A375 (cell line): ENCODE results near the gene PARD6B. TPM values are rescaled to one million over a fixed set of nuclear protein-coding genes. Genes with fewer than 3 reads are reported as not detected.

Experiments used
- total RNA-seq: library from RNA; depleted of rRNA; stranded (reverse); fragments of >200 nt; shearing (Covaris generic); gene quantifications from 2 replicates; pipeline ENCODE4 v1.2.3, GENCODE V29; 2014; rRNA removed

The PARD6B gene, protein sequence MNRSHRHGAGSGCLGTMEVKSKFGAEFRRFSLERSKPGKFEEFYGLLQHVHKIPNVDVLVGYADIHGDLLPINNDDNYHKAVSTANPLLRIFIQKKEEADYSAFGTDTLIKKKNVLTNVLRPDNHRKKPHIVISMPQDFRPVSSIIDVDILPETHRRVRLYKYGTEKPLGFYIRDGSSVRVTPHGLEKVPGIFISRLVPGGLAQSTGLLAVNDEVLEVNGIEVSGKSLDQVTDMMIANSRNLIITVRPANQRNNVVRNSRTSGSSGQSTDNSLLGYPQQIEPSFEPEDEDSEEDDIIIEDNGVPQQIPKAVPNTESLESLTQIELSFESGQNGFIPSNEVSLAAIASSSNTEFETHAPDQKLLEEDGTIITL
- total RNA-seq, result 2.4 and 2.9 TPM in 2 replicates

DNA sequence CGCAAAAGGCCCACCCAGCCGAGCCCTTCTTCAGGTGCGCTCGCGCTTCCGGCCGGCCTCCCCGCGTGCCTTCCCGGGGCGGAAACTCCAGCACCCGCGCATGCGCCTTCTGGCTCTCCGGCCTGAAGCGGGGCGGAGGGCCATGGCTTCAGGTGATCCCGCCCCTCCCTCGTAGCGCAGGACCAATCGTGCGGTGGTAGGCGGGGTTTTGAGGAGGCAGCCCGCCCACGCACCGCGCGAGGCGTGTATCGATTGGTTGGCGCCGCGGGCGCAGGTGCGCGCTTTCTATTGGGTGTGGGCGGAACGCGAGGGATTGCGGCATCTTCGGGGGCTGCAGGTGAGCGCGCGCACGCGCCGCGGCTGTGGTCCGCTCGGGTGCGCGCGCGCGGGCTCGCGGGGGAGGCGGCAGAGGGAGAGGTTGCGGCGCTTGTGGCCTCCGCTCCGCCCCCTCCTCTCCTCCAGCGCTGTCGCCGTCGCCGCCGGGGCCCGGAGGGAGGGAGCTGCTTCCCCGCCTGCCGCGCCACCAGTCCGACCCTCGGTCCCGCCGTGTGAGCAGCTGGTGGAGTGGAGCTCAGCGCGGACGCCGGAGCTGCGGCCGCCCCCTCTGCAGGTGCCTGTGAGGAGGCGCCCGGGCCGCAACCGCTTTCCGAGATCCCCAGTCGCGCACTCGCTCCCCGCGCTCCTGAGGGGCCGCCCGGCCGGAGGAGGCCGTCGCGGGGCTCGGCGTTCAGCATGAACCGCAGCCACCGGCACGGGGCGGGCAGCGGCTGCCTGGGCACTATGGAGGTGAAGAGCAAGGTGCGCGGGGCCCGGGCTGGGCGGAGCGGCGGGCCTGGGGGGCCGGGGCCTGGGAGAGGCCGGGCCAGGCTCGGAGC, at the start of gene PARD6B:
Gene PARD6B, plus strand, starts transcription at position 526 of the 875 bp plus-strand sequence. Its CDS starts 207 bp downstream, at position 733.

DNA sequence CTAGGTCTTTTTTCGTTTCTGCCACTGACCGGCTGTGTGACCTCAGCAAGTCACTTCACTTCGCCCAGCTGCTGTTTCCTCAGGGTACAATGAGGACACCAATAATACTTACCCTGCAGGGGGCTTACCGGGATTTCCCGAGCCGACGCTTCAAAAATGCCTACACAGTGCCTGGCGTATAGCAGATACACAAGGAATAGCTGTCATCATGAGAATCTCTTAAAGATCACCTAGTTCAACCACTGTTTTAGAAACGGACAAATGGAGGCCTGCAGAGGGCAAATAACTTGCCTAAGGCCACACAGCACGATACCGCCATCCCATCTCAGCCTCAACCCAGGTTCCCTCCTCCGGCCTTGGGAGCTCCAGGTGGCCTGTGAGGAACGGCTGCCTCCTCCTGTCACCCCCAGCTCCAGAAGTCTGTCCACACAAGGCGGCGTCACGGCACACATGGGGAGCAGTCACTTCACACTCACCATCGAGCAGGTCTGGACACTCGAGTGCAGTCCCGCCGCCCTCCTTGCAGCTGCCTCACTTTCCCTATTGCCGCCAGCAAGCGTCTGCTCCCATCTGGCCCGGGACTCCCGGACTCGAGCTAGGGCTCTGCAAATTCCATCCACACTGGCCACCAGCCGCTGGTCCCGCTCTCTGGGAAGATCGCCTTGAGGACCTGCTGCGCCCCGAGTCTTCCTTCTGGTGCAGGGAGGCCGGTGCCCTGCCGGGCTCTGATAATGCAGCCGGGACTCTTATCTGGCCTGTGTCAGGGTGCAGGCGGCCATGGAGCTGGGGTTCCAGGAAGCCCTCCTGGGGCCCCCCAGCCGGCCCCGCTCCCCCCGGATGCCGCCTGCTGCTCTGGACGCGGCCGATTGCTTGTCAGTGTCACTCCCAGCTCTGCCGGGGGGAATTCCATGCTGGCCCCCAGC, 40.5 kb upstream of the PARD6B start, which contains the start of gene RIPOR3:
Gene RIPOR3, minus strand, starts transcription at position 893 of the 923 bp plus-strand sequence. Its CDS starts 414 bp downstream, at position 479.

DNA sequence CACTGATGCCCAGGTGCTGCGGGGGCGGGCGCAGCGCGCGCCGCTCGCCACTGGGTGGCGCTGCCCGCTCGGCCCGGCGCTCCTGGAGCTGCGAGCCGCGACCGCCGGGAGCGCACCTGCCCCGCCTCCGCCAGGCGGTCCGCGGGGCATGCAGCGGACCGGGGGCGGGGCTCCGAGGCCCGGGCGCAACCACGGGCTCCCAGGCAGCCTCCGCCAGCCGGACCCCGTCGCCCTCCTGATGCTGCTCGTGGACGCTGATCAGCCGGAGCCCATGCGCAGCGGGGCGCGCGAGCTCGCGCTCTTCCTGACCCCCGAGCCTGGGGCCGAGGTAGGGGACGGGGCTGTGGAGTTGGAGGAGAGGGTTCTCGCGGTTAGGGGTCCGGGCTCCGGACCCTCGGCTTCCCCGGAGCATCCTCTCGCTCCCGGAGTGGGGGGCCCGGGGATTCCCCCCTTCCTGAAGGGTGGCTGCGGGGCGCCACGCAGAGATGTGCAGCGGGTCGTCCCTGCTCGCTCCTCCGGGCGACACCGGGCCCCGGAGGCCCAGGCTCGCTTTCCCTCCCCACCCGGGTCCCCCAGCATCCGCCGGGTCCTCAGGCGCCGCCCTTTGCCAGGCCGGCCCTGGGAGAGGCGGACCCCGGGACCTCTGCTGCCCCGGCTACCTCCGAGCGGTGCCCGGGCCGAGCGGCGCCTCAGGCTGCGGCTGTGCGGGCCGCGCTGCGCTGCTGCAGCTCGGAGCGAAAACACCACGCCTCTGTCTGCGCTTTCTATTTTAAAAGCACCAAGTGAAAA, 63.7 kb downstream of the PARD6B start, which contains the start of gene BCAS4:
Gene BCAS4, plus strand, starts transcription at position 216 of the 789 bp plus-strand sequence. Its CDS starts 23 bp downstream, at position 239.

Other genes starting within 250 kb of the PARD6B start
- 51.2 and 54.0 TPM in 2 replicates for gene PTPN1, start 221.2 kb upstream of the PARD6B start, total RNA-seq
- 0.05 TPM in 1 of 2 replicates, not detected in the other for gene RIPOR3, start 40.0 kb upstream of the PARD6B start, total RNA-seq
- 9.0 and 20.6 TPM in 2 replicates for gene BCAS4, start 63.5 kb downstream of the PARD6B start, total RNA-seq
- 35.9 and 54.1 TPM in 2 replicates for gene ADNP, start 199.9 kb downstream of the PARD6B start, total RNA-seq
- 133 and 149 TPM in 2 replicates for gene DPM1, start 227.0 kb downstream of the PARD6B start, total RNA-seq
- gene MOCS3, start 227.2 kb downstream of the PARD6B start, total RNA-seq, result 11.9 and 12.8 TPM in 2 replicates